GM18507 (cell line): ENCODE data around the gene PAK5.

Experiments used
- DNase-seq: peaks from one replicate; pipeline ENCODE4 v3.0.0; 2011; ENCODE audit warnings: low read depth; ENCODE audit not compliant: insufficient read length; ENCODE audit errors: extremely low spot score
- FAIRE-seq: peaks from 2 replicates; lab custom pipeline; 2011; peaks lifted over from hg19 to GRCh38; lab: Jason Lieb, UNC

PAK5 gene

DNA sequence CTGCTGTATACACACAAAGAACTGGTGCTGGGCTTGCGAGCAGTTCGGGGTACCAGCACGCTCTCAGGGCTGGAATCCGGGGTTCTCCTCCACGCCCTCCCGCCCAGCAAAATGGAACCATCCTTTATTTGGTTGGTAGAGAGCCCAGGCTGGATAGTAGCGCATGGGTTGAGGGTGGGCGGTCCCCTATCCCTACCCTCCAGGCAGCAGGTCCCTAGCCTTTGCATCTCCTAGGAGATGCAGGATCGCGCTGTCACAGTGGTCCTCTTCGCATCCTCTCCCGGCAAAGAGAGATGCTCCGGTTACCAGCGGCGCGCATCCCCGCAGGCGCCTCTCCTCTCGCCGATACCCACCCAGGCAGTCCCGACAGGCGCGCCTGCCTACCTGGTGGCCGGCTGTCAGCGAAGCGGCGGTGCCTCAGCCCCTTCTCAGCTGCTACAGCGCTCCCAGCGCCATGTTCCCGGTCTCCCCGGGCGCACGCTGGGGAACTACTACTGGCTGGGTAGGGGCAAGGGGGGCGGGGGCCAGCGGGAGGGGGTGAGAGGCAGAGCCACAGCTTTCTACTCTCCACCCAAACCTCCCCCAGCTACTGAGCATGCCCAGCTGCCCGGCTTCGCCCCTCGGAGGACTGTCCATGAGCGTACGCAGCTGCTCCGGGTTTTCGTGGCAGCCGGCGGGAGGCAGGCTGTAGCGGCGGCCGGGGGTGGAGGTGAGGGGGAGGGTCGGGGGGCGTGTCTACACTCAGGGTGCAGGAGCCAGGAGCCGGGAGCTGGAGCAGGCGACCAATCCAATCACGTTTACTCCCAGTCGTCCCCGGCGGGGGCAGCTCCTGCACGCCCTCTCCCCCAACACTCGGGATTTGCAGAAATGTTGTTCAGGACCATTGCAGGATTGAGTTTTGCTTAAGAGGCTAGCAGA is at the start of gene PAK5:
PAK5 (minus strand) TSS at position 699 of the 918 bp plus-strand sequence. CDS start 194,748 bp downstream, outside the sequence.
- FAIRE-seq: no peak
- DNase-seq: no peak

- FAIRE-seq (no peak), DNase-seq (no peak)
Measured at GRCh38 chr20:9887706-9888105, 48.8 kb upstream of the PAK5 start.

DNA sequence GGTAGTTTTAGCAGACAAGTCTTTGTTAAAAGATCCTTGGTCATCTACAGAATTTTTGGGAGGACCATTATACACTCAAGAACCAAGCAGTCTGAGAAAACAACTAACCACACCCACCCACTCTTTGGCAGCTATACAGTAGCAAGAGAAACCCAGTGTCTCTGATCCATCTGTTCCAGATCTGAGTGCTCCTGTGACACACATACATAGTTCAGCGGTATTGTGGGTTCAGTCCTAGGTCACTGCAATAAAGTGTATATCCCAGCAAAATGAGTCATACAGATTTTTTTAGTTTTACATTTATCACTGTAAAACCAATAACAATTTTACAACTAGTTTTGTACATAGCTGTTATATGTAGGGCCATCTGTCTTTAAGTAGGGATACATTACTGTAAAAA is 47.4 kb upstream of the PAK5 start:
- no peak for FAIRE-seq
- DNase-seq: no peak

GRCh38 chr20:9884666-9885065 is 45.8 kb upstream of the PAK5 start:
- FAIRE-seq: no peak
- no peak for DNase-seq

GRCh38 chr20:9884061-9884460 is 45.2 kb upstream of the PAK5 start:
- FAIRE-seq (no peak), DNase-seq (no peak)

DNA sequence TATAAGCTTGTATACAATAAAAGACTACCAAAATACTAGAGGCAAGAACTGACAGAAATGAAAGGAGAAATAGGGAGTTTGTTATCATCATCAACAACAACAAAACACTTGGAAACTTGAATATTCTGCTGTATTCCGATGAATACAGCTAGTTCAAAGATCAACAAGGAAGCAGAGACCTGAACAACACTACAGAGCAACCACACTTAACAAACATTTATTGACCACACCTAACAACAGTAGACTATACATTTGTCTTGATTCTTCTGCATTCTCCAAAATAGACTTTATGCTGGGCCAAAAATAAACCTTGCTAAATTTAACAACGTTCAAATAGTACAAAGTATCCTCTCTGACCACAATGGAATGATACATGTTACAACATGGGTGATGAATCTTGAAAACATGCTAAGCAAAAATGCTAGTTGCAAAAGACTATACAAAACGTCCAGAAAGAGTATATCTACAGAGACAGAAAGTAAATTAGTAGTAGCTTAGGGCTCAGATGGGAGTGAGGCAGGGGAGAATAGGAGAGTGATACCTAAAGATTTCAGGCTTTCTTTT is 39.1 kb upstream of the PAK5 start:
- FAIRE-seq: no peak

DNA sequence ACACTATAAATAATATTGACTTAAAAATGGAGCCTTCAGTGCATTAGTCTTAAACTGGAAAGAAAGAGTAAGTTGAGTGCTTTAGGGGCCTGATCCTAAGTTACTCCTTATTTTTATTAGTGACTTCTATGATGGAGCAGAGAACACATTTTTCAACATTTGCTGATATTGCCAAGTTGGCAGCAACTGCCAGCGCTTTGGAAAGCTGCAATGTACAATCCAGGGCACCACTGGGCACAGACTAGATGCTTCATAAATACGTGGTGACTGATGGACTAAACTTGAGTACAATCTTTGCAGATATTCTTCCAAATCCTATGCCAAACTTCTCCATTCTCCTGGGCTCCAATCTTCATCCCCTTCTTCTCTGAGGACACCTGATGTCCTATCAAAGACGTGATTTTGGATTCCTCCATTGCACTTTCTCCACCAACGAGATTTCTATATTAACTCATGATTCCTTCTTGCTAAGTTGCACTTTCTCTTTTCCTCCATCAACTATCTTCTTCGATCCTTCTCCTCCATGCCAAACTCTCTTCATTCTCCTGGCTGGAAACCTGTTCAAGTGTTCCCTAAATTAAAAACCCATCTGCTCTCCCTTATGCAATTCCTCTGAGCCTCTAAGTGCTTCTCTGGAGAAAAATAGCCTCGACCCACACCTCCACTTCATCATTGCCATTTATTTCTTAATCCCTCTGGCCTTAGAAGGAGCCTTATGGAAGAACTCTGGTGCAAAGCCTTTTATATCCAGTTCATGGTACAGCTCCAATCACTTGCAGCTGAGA is 28.5 kb upstream of the PAK5 start:
- no peak for DNase-seq
- no peak for FAIRE-seq

More for the DNA sequence above, 39.1 kb upstream of the PAK5 start:
- DNase-seq: no peak

DNA sequence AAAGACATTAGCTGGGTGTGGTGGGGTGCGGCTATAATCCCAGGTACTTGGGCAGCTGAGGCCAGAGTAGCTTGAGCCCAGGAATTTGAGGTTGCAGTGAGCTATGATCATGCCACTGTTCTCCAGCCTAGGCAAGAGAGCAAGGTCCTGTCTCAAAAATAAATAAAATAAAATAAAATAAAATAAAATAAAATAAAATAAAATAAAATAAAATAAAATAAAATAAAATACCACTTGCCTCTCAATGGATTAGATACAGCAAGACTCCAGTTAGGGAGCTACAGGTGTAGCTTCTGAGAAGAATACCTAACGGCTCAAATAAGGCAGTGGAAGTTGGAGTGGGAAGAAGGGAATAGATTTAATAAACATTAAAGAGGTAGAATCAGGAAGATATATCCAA is 13.7 kb upstream of the PAK5 start:
- DNase-seq (no peak), FAIRE-seq (no peak)

DNA sequence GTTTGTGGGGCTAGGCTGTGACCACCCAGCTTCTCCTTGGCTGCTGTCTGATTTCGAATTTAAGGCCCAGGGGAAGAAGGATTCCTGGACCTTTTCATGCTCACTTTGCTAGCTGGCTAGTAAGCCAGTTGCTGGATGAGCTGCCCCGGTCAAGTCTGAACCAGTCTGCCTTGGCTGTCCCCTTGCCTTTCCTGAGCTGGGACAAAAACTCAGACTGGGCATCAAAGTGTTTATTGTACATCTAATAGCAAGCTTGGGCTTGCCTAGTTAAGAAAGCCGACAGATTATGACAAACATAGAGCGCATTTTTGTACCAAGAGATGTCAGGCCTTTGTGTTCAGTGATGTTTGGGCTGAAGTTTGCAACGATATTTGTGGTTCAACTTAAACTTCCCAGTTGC is 750 bp upstream of the PAK5 start:
- FAIRE-seq (no peak), DNase-seq (no peak)

DNA sequence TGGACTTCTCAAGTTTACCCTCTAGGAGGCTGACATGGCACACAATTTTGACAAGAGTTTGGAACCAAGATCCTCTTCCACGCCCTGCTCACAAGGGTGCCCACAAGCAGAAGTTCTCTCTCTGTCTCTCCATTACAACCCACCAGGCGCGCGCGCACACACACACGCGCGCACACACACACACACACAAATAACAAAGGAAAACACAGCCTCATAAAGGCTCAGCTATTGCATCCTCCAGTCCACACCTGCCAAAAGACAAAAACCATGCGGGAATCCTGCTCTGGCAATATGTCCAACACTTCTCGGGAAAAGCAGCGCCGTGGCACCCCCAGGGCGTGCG is 870 bp downstream of the PAK5 start:
- no peak for DNase-seq
- FAIRE-seq: no peak

DNA sequence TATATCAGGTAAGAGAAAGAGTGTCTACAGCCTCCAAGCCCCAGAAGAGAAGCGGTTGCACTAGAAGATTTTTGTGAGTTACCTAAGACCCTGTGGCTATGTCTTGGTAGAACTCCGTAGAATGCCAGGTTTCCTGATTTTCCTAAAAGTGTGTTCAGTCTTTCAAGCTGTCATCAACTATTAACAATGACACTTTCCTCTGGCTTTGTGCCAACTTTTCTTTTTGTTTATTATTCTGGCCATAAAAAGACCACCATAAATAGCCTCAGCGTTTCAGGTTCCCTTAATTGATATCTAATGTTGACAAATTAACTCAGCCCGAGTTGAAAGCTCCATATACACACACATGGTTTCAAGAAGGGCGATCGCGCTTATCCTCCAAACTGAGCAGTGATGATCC is 1.2 kb downstream of the PAK5 start:
- DNase-seq (no peak), FAIRE-seq (no peak)

GRCh38 chr20:9835302-9835701 is 3.6 kb downstream of the PAK5 start:
- DNase-seq (no peak), FAIRE-seq (no peak)

DNA sequence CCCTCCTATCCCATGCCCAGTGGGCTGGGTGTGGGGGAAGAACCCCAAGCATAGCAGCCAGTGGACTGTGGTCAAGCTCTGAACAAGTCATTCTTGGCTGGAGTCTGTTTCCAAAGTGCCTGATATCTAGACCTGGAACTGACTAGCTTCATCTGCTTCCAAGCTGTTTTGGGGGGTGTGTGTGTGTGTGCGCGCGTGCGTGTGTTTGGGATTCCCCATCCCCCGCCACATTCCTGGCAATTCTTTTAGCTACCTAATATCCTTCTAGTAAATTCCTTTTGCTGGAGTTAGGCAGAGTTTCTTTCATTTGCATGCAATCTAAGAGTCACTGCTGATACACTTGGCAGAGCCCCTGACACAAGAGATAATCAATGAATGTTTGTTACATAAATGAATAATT is 7.8 kb downstream of the PAK5 start:
- no peak for DNase-seq
- FAIRE-seq: no peak

GRCh38 chr20:9829835-9830234 is 9.0 kb downstream of the PAK5 start:
- FAIRE-seq (no peak), DNase-seq (no peak)

- FAIRE-seq (no peak), DNase-seq (no peak)
Measured at GRCh38 chr20:9817654-9818053, 21.2 kb downstream of the PAK5 start.

- no peak for DNase-seq
Measured at GRCh38 chr20:9815632-9816031, 23.2 kb downstream of the PAK5 start.

GRCh38 chr20:9810738-9811137 is 28.1 kb downstream of the PAK5 start:
- DNase-seq: no peak
- FAIRE-seq: no peak

More at GRCh38 chr20:9815632-9816031, 23.2 kb downstream of the PAK5 start:
- FAIRE-seq: no peak

GRCh38 chr20:9809271-9809670 is 29.6 kb downstream of the PAK5 start:
- FAIRE-seq (no peak), DNase-seq (no peak)

DNA sequence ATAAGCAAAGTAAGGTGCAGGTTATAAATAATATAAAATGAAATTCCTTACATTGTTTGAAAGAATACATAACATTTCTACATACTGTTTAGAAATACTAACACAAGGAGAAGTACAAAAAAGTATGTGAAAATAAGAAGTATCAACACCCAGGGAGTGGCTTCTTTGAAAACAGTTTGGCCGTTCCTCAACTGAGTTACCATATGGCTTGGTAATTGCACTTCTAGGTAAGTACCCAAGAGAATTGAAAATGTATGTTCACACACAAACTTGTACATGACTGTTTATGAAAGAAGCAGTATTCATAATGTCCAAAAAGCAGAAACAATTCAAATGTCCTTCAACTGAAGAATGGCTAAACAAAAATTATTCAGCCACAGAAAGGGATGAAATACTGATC is 30.7 kb downstream of the PAK5 start:
- FAIRE-seq (no peak), DNase-seq (no peak)

- FAIRE-seq (no peak), DNase-seq (no peak)
Measured at GRCh38 chr20:9807136-9807535, 31.7 kb downstream of the PAK5 start.
